ENCODE data around the gene CREG2.

- TF ChIP-seq CTCF (IDR thresholded peaks at IDR 0.05) = no peak
- no peak for TF ChIP-seq POLR2A (IDR thresholded peaks at IDR 0.05)
These were observed 6.9 kb downstream of the CREG2 start for GRCh38 chr2:101380376-101380775.

All from lower leg skin (tissue), 3 donors.